Measurements from ENCODE around the gene RBFOX2. TPM values are rescaled to one million over a fixed set of nuclear protein-coding genes. Genes with fewer than 3 reads are reported as not detected.

Gene RBFOX2
- total and polyA plus RNA-seq, 2 of the 13 experiments (the other 11 are each of a cell fraction or from before 2014, with no cell fraction given) = 37.3 to 40.4 TPM

GRCh38 chr22:35736701-35737100 is 291.9 kb downstream of the RBFOX2 start:
- H3K4me3 ChIP-seq (replicated peaks in 1 of 3; ENCODE audit: insufficient read depth in 1 of 3, low read depth in 2 of 3, low read length in 3 of 3) = no peak overlapping the region
- intact Hi-C loops (cut with micrococcal nuclease; ENCODE audit: unreplicated experiment) (no loop called here), in situ Hi-C loops (cut with HindIII; ENCODE audit: extremely low pct_ligation_motif_present, low pct_unique_long_range_greater_than_20kb) (loop anchor here (10.0 to 25.0 kb wide), 3 partner anchors 102 to 376 kb away; no protein-coding TSS in a partner anchor)
- ChIA-PET POLR2A (no interaction called here), CTCF (ENCODE audit: low intra/inter-chr PET ratio, low total read pairs) (no interaction called here)
- no peaks in the 10 kb centered on the region for H3K79me2 ChIP-seq (ENCODE audit: insufficient read depth, low read length)
- DNase-seq (ENCODE audit: low spot score) (no peak), FAIRE-seq (no peak), ATAC-seq (no peak)
- H3K27ac ChIP-seq (ENCODE audit: extremely low read length, insufficient read depth, low read length) = no peak overlapping the region
- no peaks in the 10 kb centered on the region for H4K20me1 ChIP-seq (ENCODE audit: insufficient read depth, low read length)
- peaks cover 0 to 3% of the 10 kb centered on the region in 2 experiments; a peak in 1 of 5 replicates for H3K27me3 ChIP-seq (ENCODE audit: control insufficient read depth in 1 of 2, insufficient read depth in 2 of 2, low read length in 2 of 2)
- TF ChIP-seq ZKSCAN5 (CRISPR knock-in tag; IDR thresholded peaks at IDR 0.05) (no peak), ZNF572 (CRISPR knock-in tag; IDR thresholded peaks at IDR 0.05) (no peak)
- H3K9me3 ChIP-seq (ENCODE audit: low read length) = no peaks in the 10 kb centered on the region
- 0 out of 5 replicates have a peak, but pooled peaks cover 0 to 1% of the 10 kb centered on the region in 2 experiments for H3K36me3 ChIP-seq (replicated peaks in 1 of 2; ENCODE audit: control insufficient read depth in 1 of 2, insufficient read depth in 2 of 2, low read length in 2 of 2)
- no peak overlapping the region for H2AFZ ChIP-seq (ENCODE audit: low read length)
- WGBS (ENCODE audit: low lambda C conversion rate) = 82% methylated on average over 11 of the region's 12 CpGs
- BruUV-seq (replicated peaks) = no TSS peak
- H3K4me1 ChIP-seq (ENCODE audit: insufficient read depth, low read length) = peaks cover 8% of the 10 kb centered on the region; the same call in 1 of the 2 replicates
- no peak overlapping the region for H3K9ac ChIP-seq (ENCODE audit: insufficient read depth, low read depth, low read length)
- H3K4me2 ChIP-seq (ENCODE audit: low read depth, low read length) = no peak overlapping the region

GRCh38 chr22:35736166-35736565 is 292.5 kb downstream of the RBFOX2 start:
- no peak for TF ChIP-seq THAP11 (CRISPR knock-in tag; IDR thresholded peaks at IDR 0.05)
- no peak for TF ChIP-seq ZNF431 (CRISPR knock-in tag; IDR thresholded peaks at IDR 0.05; ENCODE audit: borderline replicate concordance, low read depth)
- no peak for TF ChIP-seq ZBTB39 (CRISPR knock-in tag; IDR thresholded peaks at IDR 0.05)
- TF ChIP-seq ZNF704 (CRISPR knock-in tag; IDR thresholded peaks at IDR 0.05; ENCODE audit: borderline replicate concordance) = no peak
- no peak for TF ChIP-seq GMEB2 (CRISPR knock-in tag; IDR thresholded peaks at IDR 0.05; ENCODE audit: low read depth)
- no peak for TF ChIP-seq ZNF629 (CRISPR knock-in tag; conservative IDR thresholded peaks at IDR 0.05)
- TF ChIP-seq ZSCAN21 (CRISPR knock-in tag; IDR thresholded peaks at IDR 0.05; ENCODE audit: borderline replicate concordance) = no peak
- Histone ChIP-seq H3K79me2 (ENCODE audit: insufficient read depth, low read length) (no peaks in the 10 kb centered on the region), H3K4me3 (replicated peaks in 1 of 3; ENCODE audit: insufficient read depth in 1 of 3, low read depth in 2 of 3, low read length in 3 of 3) (no peak overlapping the region), H4K20me1 (ENCODE audit: insufficient read depth, low read length) (no peaks in the 10 kb centered on the region), H3K4me1 (ENCODE audit: insufficient read depth, low read length) (peaks cover 8% of the 10 kb centered on the region; the same call in 1 of the 2 replicates), H3K9me3 (ENCODE audit: low read length) (no peaks in the 10 kb centered on the region), H3K4me2 (ENCODE audit: low read depth, low read length) (no peak overlapping the region), H3K27ac (ENCODE audit: extremely low read length, insufficient read depth, low read length) (no peak overlapping the region), H3K27me3 (ENCODE audit: control insufficient read depth in 1 of 2, insufficient read depth in 2 of 2, low read length in 2 of 2) (peaks cover 0 to 9% of the 10 kb centered on the region in 2 experiments; a peak in 1 of 5 replicates), H3K9ac (ENCODE audit: insufficient read depth, low read depth, low read length) (no peak overlapping the region), H3K36me3 (replicated peaks in 1 of 2; ENCODE audit: control insufficient read depth in 1 of 2, insufficient read depth in 2 of 2, low read length in 2 of 2) (0 out of 5 replicates have a peak, but pooled peaks cover 0 to 1% of the 10 kb centered on the region in 2 experiments), H2AFZ (ENCODE audit: low read length) (no peak overlapping the region)
- CTCF ChIA-PET (ENCODE audit: low intra/inter-chr PET ratio, low total read pairs) = no interaction called here
- intact Hi-C loops (cut with micrococcal nuclease; ENCODE audit: unreplicated experiment) = no loop called here
- POLR2A ChIA-PET = no interaction called here
- DNase-seq (ENCODE audit: low spot score) (no peak), FAIRE-seq (no peak), ATAC-seq (no peak)
- BruUV-seq (replicated peaks) = no TSS peak
- in situ Hi-C loops (cut with HindIII; ENCODE audit: extremely low pct_ligation_motif_present, low pct_unique_long_range_greater_than_20kb) = loop anchor here (10.0 to 25.0 kb wide), 3 partner anchors 101 to 376 kb away; no protein-coding TSS in a partner anchor
- 97% methylated on average over 5 of the region's 5 CpGs for WGBS (ENCODE audit: low lambda C conversion rate)
